ENCODE results near the gene GFOD1.
A peak's percentile ranks its signal among the peaks of the same experiment; 100 is the strongest.

The GFOD1 gene

DNA sequence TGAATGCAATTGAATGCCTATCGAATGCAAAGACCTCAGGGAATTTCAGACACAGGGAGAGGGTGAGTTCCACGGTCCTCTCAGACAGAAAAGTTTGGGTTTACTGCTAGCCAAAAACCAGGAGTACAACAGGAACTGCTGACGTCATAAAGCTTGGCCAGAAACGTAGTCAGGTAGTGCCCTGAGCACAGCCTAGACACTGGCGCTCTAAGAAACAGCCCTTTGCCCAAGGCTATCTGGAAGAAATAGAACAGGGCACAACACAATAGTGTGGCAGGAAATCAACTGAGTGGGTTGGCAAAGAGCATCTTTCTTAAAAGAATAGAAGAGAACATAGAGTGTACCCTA lies 58.0 kb downstream of the GFOD1 start:
- no peak for TF ChIP-seq POLR2A (IDR thresholded peaks at IDR 0.05; ENCODE audit: low read depth, low read length)
- no peak for DNase-seq (ENCODE audit: insufficient read length, low spot score)
- no peak for FAIRE-seq

GRCh38 chr6:13428583-13429405 lies 58.6 kb downstream of the GFOD1 start:
- no peak for FAIRE-seq
- TF ChIP-seq POLR2A (IDR thresholded peaks at IDR 0.05; ENCODE audit: low read depth, low read length) = no peak
- no peak for DNase-seq (ENCODE audit: insufficient read length, low spot score)

GRCh38 chr6:13427801-13428582 lies 59.4 kb downstream of the GFOD1 start:
- DNase-seq (ENCODE audit: insufficient read length, low spot score) (no peak), FAIRE-seq (no peak)
- no peak for TF ChIP-seq POLR2A (IDR thresholded peaks at IDR 0.05; ENCODE audit: low read depth, low read length)

- DNase-seq (ENCODE audit: insufficient read length, low spot score) (no peak), FAIRE-seq (no peak)
- no peak for TF ChIP-seq POLR2A (IDR thresholded peaks at IDR 0.05; ENCODE audit: low read depth, low read length)
Observed at GRCh38 chr6:13427316-13427715, 60.1 kb downstream of the GFOD1 start.

DNA sequence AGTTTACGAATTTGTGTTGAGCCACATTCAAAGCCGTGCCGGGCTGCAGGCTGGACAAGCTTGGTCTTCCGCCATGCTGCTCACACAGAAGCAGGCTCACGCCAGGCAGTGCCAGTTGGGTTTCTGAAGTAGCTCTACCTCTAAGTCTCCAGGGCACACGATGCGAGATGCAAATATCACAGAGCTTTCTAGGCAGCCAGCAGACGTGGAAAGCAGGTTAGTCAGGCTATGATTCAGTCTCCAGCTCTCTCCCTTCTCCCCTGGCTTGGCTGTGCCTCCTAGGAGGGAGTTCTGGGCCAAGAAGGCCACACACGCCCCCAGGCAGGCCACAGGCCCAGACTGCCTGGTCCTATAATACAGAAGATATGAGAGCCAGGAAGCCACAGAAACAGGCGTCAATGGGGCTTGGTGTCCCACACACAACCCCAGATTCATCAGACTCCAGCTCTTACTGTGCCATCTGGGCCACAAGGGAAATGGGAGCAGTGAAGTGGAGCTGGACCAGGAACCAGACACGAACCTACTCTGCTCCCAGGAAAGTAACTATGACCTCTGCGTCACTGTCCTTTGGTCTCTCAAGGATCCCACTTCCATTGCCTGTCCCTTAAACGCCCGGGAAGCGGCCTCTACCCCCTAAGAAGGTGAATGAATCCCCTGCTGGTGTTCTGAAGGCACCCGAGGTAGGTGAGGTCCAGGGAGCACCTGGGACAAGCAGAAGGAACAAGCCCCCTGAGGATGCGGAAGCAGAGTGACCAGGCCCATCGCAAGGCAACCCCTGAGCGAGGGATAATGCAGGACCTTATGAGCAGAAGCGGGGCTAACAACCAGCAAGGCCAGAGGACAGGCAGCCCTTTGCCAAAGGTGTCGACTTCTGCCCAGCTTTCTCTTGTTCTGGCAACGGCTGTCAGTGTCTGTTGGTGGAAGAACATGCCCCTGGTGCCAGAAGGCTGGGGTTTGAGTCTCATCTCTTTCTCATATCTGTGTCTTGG lies 61.2 kb downstream of the GFOD1 start:
- FAIRE-seq (no peak), DNase-seq (ENCODE audit: insufficient read length, low spot score) (peak; percentile 67)
- TF ChIP-seq POLR2A (IDR thresholded peaks at IDR 0.05; ENCODE audit: low read depth, low read length) = no peak

DNA sequence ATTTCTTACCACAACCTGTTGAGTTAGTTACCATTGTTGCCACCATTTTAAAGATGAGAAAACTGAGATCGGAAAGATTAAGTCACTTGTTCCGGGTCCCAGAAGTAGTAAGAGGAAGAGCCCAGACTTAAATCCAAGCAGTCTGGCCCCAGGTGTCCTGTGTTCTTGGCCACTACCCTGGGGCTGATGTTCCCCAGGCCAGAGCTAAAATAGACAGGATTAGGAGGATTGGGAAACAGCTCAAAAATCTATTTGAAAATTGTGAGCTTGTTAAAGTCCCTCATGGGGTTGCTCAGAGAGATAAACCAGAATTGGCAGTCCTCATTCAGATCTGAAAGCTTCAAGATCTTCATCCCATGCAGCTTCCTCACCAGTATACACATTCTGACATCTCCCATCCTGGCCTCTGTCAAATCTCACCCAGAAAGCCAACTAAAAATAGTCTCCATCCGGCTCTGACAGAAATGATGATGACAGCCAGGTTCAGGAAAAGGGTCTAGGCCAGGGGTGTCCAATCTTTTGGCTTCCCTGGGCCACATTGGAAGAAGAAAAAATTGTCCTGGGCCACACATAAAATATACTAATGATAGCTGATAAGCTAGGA lies 62.0 kb downstream of the GFOD1 start:
- no peak for FAIRE-seq
- TF ChIP-seq POLR2A (IDR thresholded peaks at IDR 0.05; ENCODE audit: low read depth, low read length) = no peak
- no peak for DNase-seq (ENCODE audit: insufficient read length, low spot score)

DNA sequence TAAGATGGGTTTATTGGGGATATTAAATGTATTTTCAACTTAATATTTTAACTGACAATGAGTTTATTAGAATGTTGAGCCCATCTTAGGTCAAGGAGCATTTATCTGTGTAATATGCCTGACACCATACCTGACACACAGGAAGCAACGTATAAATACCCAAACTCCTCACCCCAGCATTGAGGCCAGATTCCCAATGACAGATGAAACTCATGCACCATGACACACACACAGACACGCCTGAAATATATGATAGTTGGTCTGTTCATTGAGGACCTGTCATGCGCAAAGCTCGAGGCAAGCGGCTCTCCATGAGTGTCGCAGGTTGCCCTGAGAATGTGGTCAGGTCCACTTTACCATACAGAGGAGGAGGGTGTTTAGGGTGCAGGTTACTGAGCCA lies 64.1 kb downstream of the GFOD1 start:
- DNase-seq (ENCODE audit: insufficient read length, low spot score) (no peak), FAIRE-seq (no peak)
- TF ChIP-seq POLR2A (IDR thresholded peaks at IDR 0.05; ENCODE audit: low read depth, low read length) = no peak

DNA sequence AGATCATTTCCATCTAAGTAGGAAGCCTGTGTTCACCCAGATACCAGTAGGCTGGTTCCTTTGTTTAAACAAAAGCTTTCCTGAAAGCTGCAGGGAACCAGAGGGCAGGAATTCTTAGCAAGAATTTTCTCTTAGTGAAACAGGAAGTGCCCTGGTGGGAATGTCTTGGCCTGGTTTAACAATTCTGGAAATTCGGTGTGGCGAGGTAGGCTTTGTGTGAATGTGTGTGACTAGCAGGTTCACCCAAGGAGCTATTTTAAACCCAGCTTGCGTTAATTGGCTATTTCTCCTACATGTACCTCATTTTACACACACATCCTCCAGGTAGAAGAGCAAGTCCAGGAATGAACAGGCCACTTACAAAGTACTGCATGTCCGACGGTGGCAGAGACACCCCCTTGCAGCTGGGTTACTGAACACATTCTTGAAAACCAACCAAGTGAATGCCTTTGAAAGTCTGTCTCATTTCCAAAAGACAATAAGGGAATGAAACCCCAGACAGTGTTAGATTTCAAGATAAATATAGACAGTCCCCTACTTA lies 64.6 kb downstream of the GFOD1 start:
- DNase-seq (ENCODE audit: insufficient read length, low spot score) = no peak
- no peak for TF ChIP-seq POLR2A (IDR thresholded peaks at IDR 0.05; ENCODE audit: low read depth, low read length)
- FAIRE-seq = no peak

GRCh38 chr6:13421425-13422059 lies 65.9 kb downstream of the GFOD1 start:
- TF ChIP-seq POLR2A (IDR thresholded peaks at IDR 0.05; ENCODE audit: low read depth, low read length) = no peak
- no peak for FAIRE-seq
- DNase-seq (ENCODE audit: insufficient read length, low spot score) = no peak

GRCh38 chr6:13420269-13420668 lies 67.1 kb downstream of the GFOD1 start:
- DNase-seq (ENCODE audit: insufficient read length, low spot score) (no peak), FAIRE-seq (no peak)
- TF ChIP-seq POLR2A (IDR thresholded peaks at IDR 0.05; ENCODE audit: low read depth, low read length) = no peak

GRCh38 chr6:13419422-13420195 lies 67.8 kb downstream of the GFOD1 start:
- TF ChIP-seq POLR2A (IDR thresholded peaks at IDR 0.05; ENCODE audit: low read depth, low read length) = no peak
- no peak for FAIRE-seq
- DNase-seq (ENCODE audit: insufficient read length, low spot score) = no peak

GRCh38 chr6:13418844-13419243 lies 68.6 kb downstream of the GFOD1 start:
- no peak for FAIRE-seq
- DNase-seq (ENCODE audit: insufficient read length, low spot score) = no peak
- TF ChIP-seq POLR2A (IDR thresholded peaks at IDR 0.05; ENCODE audit: low read depth, low read length) = no peak

All from H54 (cell line).